GM21528 (cell line): Measurements from ENCODE around the gene HIBCH.
A peak's percentile ranks its signal among the peaks of the same experiment; 100 is the strongest.
"Not testable (repeated sequence)": the region's sequence is repeated elsewhere in the genome, so short reads cannot be mapped to it uniquely, and the experiment has no call there.

ENCODE experiments used
- ATAC-seq: cut with Tn5 transposase; IDR thresholded peaks from one replicate; pipeline ENCODE4 v1.9.1; 2021; ENCODE audit warnings: mild to moderate bottlenecking, moderate library complexity; ENCODE audit not compliant: unreplicated experiment, low FRiP score

The HIBCH gene, protein sequence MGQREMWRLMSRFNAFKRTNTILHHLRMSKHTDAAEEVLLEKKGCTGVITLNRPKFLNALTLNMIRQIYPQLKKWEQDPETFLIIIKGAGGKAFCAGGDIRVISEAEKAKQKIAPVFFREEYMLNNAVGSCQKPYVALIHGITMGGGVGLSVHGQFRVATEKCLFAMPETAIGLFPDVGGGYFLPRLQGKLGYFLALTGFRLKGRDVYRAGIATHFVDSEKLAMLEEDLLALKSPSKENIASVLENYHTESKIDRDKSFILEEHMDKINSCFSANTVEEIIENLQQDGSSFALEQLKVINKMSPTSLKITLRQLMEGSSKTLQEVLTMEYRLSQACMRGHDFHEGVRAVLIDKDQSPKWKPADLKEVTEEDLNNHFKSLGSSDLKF

DNA sequence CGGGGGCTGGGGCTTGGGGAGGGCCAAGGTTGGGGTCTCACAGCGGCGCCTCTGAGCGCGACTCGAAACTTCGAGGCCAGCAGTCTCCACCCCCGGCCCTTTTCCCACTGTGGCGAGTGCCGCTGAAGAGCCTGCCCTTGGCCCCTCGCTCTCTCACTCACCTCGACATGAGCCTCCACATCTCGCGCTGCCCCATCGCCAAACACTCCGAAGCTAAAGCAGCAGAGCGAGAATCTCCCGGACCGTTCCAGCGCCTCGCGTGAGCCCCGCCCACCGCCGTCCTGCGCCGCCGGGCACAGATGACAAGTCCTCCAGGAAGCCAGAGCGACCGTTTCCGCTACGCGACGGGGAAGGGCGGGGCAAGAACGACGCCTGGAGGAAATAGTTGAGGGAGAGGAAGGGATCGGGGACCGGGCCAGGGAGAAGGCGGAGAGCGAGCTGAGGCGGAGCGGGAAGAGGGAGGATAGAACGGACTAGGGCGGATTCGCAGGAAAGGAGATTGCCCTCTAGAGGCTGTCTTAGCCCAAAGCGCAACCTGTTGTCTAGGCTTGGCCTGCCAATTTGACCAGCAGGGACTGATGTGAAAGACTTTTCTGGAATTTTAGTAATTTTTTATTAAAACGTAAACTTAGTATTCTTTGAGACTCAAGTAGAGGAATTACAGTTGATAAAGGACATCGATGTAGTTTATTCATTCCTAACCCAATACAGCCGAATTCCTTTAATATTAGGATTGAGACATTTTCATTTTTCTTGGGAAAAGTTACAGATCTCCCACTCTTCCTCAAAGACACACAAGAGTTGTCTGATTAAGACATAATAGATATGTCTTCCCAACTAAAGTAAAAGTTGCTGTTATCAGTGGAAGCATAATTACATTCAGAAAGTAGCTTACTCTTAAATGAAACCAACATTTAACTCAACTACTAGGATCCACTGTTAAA lies at the start of gene HIBCH:
HIBCH (minus strand) TSS at position 272 of the 944 bp plus-strand sequence; CDS start at position 196, 76 bp downstream.
- ATAC-seq: peak; percentile 94

DNA sequence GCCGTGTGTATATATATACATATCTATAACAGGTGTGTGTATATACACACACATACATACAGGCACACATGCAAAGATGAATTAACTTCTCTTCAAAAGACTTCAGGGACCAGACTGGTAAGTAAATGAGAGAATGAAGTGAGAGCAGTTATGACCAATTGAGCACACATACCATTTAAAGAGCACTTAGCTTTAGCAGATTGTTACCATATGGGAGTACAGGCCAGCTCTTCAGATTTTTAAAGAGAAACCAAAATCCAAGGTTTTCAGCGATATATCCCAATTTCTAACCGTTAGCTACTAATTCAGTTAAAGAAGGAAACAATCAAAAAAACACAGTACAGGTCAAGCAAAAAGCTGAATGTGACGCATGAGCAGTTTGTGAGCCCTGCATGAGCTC lies 47.5 kb upstream of the HIBCH start:
- ATAC-seq: no peak

DNA sequence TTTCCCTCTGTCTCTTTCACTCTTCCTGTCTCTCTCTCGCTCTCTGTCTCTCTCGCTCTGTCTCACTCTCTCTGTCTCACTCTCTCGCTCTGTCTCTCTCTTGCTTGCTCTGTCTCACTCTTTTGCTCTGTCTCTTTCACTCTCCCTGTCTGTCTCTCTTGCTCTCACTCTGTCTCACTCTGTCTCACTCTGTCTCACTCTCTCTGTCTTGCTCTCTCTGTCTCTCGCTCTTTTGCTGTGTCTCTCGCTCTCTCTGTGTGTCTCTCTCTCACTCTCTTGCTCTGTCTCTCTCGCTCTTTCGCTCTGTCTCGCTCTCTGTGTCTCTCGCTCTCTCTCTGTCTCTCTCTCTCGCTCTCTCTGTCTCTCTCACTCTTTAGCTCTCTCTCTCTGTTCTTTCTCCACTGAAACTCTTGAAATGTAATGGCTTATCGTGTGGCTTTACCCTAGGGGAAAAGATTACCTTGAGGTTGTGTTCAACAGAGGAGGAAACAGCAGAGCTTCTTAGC lies 46.7 kb upstream of the HIBCH start:
- no peak for ATAC-seq

DNA sequence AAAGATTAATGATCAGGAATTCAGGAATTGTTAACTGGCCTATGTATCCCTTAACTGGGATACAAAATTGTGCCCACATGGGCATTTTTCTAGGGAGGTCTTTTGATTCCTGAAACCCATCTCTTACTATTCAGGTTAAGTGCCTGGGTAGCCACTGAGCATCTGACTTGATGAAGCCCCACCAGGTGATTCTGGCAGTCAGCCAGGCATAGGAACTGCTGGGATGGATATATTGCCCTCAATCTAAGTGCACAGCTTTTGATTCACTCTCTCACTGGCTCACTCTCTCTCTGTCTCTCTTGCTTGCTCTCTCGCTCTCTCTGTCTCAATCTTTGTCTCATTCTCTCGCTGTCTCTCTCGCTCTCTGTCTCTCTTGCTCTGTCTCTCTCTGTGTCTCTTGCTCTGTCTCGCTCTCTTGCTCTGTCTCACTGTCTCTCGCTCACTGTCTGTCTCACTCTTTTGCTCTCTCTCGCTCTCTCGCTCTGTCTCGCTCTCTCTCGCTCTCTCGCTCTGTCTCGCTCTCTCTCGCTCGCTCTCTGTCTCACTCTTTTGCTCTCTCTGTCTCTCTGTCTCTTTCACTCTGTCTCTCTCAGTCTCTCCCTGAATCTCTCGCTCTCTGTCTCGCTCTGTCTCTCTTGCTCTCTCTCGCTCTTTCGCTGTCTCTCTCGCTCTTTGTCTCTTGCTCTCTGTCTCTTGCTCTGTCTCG lies 46.0 kb upstream of the HIBCH start:
- ATAC-seq: no peak

DNA sequence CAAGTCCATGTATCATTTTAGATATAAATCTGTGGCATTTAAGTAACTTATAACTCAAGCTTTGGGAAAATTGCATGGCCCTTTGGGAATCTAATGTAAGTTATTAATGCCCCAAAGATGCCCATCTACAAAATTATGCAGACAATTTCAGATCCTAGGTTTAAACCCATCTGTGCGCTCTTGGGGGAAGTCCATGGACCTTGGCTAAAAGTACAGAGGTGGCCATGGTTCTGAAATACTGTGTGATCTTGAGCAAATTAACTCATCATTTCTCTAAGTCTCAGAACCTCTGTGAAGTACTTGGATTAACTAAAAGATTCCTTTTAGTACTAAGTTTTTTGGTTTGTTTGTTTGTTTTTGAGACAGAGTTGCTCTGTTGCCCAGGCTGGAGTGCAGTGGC lies 43.3 kb upstream of the HIBCH start:
- no peak for ATAC-seq

DNA sequence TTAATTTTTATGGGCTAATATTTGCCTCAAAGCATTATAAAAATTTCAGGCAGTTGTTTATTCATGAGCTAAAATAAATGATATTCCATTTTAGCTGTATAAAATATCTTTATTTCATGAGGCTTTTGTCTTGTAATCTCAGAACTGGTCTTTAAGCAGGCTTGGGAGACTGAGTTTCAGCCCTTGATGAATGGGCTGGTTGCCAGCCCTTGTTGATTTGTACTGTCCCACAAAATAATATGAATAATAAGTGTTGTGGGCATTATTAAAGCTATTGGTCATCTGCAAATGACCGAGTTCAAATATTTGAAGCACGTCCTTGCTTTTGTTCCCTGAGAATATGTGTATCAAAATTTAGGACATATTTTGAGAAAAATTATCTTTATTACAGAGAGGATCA lies 41.9 kb upstream of the HIBCH start:
- no peak for ATAC-seq

DNA sequence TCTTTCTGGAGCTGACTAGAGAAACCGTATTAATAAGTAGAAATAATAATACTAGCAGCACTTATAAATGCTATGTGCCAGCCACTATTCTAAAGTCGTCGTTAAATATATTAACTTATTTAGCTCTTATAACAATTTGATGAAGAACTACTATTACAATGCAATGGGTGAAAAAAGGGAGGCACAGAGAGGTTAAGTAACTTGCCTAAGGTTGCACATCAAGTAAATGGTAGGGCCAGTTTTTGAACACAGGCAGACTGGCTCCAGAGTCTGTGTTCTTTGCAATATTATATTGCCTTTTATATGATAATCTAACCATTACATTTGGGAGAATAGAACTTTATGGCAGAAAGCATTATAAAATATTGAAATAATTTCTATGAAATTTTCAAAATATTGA lies 41.3 kb upstream of the HIBCH start:
- ATAC-seq: no peak

DNA sequence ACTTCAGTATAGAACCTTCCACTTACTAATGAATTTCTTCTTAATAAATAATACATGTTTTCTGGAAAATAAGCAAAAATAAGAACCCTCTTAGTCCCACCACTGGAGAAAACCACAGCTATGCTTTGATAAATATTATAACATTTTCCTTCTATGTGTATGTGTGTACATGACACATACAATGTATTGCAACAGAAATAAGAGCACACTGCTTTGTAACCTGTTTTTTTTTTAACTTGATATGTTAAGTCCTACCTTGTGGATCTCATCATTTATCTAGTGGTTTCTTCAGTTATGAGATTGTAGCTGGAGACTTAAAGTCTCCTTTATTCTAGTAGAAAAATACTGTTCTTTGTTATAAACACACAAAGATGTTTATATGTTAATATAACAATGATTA lies 40.9 kb upstream of the HIBCH start:
- ATAC-seq: no peak

DNA sequence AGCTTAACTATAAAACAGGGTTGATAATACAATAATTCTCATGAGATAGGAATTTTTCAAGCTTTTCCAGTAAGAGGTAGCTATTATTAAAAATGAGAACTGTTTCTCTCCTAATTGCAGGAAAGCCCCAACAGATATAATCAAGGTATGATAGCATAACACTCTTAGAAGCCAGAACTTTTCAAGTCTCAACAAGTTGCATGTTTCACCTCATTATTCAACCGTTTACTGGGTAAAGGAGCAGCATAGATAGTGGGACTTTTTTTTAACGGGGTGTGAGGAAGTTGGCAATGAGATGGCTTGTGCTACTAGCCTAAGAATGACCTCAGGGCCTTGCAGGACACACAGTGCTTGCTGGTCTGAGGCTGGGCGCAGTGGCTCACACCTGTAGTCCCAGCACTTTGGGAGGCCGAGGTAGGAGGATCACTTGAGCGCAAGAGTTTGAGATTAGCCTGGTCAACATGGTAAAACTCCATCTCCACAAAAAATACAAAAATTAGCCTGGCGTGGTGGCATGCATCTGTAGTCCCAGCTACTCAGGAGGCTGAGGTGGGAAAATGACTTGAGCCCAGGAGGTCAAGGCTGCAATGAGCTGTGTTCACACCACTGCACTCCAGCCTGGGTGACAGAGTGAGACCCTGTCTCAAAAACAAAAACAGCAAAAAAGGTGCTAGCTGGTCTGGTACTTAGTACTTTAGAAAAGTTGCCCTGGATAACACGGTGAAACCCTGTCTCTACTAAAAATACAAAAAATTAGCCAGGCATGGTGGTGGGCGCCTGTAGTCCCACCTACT lies 39.2 kb upstream of the HIBCH start:
- not testable (repeated sequence) for ATAC-seq

DNA sequence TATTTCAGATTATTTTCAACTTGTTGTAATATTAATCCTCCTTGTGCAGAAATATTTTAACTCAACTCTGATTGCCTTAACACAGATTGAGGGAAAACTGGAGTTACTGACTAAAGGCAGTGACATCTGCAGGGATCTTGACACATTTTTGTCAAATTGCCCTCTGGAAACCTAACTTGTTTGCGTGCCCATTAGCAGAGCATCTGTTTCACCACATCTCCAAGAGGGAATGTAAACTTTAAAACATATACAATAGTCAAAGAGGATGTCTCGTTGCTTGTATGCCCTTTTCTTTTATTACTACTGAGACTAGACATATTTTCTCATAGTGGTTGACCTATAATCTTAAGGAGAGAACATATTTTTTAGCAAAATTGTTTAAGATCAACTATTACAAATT lies 38.0 kb upstream of the HIBCH start:
- ATAC-seq: no peak

DNA sequence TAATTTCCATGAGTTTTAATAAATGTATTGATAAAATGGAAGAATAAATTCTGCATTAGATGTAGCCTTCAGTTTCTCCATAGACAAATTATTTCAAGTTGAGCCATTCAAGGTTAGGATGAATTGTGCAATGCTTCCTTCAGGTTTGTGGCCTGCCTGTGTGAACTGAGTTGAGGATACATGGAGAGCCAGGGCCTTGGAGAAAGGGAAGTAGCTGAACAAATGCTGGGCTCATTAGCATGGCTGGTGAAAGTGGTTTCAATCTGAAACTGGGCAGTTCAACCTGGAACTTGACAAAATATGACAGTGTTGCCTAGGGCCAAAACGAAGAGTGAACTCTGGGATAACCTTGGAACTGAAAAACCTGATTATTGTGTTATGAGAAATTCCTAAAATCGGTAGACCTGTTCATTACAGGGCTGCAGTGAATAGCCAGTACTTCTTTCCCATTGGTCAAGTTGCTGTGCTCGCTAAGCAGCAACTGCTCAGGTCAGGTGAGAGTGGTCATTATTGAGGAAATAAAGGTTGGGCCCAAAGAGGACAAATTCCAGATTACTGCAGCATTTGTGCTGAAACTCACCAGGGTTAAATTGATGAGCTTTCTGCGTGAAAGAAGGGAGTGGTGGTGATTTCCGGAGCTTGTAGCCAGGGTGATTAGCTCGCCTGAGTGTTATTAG lies 36.5 kb upstream of the HIBCH start:
- ATAC-seq: no peak

DNA sequence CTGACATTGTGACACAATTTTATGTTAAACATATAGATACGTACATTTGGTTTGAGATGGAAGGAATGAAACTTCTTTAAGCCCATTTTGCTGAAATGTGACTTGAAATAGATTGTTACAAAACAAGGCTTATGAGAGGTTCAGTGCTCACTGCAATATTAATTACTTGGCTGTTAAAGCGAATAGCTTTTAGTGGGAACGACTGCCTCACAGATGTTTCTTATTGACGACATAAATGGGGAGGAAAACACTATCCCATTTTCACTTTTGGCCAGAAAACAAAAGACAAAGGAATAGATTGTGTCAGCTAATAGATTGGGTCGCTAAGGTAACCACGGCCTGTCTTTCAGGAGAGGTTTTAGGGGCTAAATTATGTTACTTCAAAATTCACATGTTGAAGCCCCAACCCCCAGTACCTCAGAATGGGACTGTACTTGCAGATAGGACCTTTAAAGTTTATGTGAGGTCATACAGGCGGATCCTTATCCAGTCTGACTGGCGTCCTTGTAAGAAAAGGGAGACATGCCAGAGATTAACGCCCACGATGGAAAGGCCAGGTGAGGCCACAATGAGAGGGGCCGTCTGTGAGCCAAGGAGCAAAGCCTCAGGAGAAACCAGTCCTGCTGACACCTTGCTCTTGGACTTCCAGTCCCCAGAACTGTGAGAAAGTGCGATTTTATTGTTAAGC lies 34.5 kb upstream of the HIBCH start:
- ATAC-seq: no peak

DNA sequence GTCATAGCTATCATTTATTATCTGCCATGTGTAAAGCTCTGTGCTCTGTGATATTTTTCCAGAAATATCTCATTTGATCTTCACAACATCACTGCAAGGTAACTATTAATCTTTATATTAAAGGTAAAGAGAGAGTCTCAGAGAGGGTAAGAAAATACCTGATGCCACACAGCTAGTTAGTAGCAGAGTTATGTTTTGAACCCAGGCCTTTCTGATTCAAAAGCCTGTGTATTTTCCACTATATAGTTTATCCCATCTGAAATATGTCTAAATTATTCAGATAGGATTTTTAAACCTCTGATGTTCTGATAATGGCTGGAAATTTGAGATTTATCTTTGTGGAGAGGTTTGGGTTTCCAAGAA lies 33.9 kb upstream of the HIBCH start:
- ATAC-seq: no peak

DNA sequence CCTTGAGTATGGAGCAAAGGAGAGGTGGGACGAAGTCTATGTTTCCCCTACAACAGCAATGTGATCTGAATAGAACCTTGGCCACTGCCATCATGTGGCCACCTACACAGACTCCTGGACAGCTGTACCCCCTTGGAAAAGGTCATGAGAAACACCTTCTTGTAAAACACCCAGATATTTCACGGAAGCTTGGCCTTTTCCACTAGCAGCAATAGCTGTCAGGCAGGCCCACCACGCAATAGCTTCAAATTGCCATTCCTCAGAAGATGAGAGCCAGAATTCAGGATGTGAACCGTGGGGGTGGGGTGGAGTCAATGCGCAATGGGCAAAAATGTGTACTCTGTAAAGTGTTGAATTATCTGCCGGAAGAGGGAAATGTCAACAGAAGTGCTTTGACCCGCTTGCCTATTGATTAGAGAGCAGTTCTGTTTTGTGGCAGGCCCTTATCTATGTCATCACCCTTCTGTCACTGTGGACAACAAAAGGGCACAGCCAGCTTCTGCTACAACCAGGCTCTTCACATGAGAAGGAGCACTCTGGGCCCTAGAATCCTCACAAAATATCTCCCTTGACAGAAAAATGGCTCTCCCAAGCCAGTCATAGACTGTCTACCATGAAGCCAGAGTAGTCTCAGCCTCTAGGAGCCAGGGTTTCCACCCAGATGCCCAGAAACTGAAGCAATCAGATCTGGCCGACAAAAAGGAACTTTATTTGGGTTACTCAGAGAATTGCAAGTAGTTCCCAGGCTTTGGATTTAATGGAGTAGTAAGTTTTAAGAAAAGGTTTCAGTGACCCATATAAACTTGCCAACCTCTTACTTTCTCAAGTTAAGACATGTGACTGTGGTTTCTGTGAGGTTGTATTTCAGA lies 33.3 kb upstream of the HIBCH start:
- ATAC-seq: no peak

DNA sequence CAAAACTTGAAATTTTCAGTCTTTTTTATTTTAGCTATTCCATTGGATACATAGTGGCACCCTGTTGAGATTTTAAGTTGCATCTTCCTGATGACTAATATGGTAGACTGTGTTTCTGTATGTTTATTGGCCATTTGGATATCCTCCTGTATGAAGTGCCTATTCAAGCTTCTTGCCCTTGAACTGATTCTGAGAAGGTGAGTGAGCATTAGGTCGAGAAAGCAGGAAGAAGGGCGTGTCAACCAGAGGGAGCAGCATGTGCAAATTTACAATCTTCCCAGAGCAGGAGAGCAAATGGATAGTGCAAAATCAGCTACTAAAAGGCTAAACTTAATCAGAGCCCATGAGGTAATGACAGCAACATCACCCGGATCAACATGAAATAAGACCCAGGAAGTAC lies 32.3 kb upstream of the HIBCH start:
- no peak for ATAC-seq

DNA sequence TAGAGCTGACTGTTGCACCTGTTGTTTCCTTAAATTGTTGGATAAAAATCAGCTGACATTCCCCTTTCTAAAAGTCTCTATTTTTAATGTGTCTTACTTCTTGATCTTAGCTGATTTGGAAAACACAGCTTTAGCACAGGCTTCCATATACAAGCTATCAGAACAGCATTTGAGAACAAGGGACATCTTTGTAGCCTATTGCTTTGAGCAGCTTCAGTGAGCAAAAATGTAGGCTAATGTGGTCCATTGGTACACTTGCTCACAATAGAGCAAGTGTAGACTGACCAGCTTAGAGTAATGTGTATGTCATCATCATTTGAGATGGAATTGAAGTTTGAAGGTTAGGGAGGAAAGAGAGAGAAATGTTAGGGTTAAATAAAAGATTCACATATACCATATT lies 30.7 kb upstream of the HIBCH start:
- ATAC-seq: no peak

DNA sequence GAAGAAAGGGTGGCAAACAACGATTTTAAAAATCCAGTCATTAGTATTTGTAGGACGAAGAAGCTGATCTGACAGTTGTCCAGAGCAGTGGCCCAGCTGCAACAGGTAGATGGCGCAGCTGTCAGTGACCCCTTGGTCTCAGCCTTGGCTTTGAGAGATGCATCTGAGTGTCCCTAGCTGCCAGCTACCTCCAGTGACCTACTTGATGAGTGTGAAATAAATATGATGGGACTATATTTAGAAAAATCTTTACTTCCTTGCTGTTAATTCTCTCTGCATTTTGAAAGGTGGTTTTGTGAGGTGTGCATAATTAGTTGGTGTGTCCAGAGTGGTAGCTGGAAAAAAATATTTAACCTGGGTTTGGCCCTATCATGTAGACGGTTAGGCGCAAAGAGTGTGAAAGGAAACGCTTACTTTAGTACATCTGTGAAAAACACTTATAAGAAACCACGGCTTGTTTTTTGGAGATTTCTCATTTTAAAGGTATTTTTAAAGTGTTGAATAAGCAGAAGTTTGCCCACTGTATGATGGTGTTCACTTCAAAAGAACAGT lies 24.7 kb upstream of the HIBCH start:
- peak; percentile 67 for ATAC-seq
